HCT116 (cell line): ENCODE data around the gene OLFML1. TPM values are rescaled to one million over a fixed set of nuclear protein-coding genes. Genes with fewer than 3 reads are reported as not detected.

Experiments used
- ATAC-seq: fragments of 200-7000 bp; cut with Tn5 transposase; 2 replicates; pipeline ENCODE4 v1.9.1; 2020; ENCODE audit warnings: mild to moderate bottlenecking, moderate library complexity
- BruUV-seq: library from RNA; stranded (reverse); fragments of 400-500 nt; replicated peaks from 2 replicates; lab custom pipeline; 2021; lab: Mats Ljungman, UMichigan
- CTCF ChIA-PET: fragments of 300-600 bp; sonication (Branson Sonifier 250); formaldehyde crosslinking; loops from one replicate; lab custom pipeline; 2021; ENCODE audit warnings: antibody characterized with exemption; lab: Charles Lee
- POLR2A ChIA-PET: fragments of 300-600, 350-600 bp; sonication (Branson Sonifier 250); formaldehyde crosslinking; loops from one replicate; lab custom pipeline; 2021; ENCODE audit warnings: antibody characterized with exemption; lab: Charles Lee
- RAD21 ChIA-PET, 2 experiments: fragments of 300-600 bp; sonication (Branson Sonifier 250); formaldehyde crosslinking; loops; one replicate each; lab custom pipeline; 2023; ENCODE audit warnings: low total read pairs in 2 of 2; ENCODE audit not compliant: uncharacterized antibody in 2 of 2, unreplicated experiment in 2 of 2, low non-redundant PET in 1 of 2; lab: Charles Lee
- DNase-seq: peaks from one replicate; pipeline ENCODE4 v3.0.0-alpha.2; 2010; ENCODE audit warnings: low read depth, low spot score
- H2AFZ ChIP-seq: fragments of 200-600 bp; shearing (Covaris generic), sonication (generic); 2 replicates; pipeline ENCODE4 v1.6.1; 2017; ENCODE audit warnings: low read depth, mixed run types, mixed read lengths, antibody characterized with exemption, low read length; ENCODE audit not compliant: poor library complexity, severe bottlenecking
- H3K27ac ChIP-seq: 2 replicates; pipeline ENCODE4 v1.5.1; 2012; ENCODE audit warnings: low read depth, low read length
- H3K27me3 ChIP-seq: fragments of 200-600 bp; sonication (generic); 2 replicates; pipeline ENCODE4 v1.6.1; 2016; ENCODE audit warnings: mixed run types, low read length, mixed read lengths; ENCODE audit not compliant: insufficient read depth
- H3K36me3 ChIP-seq, 2 experiments: fragments of 200-500 bp in 1 of 2; fragments of 200-600 bp in 1 of 2; sonication (Bioruptor generic) in 1 of 2; sonication (generic) in 1 of 2; 2 replicates each; pipeline versions ENCODE4 v1.5.1 to v1.6.1; 2014 to 2016; ENCODE audit warnings: low read length in 2 of 2, inconsistent platforms in 1 of 2, mixed read lengths in 1 of 2, mixed run types in 1 of 2; ENCODE audit not compliant: insufficient read depth in 2 of 2, control insufficient read depth in 1 of 2
- H3K4me1 ChIP-seq, 2 experiments: fragments of 200-600 bp in 1 of 2; sonication (generic) in 1 of 2; 2 replicates each; pipeline versions ENCODE4 v1.5.1 to v1.6.1; 2012 to 2017; ENCODE audit warnings: low read length in 2 of 2, inconsistent platforms in 1 of 2, mild to moderate bottlenecking in 1 of 2, mixed read lengths in 1 of 2, mixed run types in 1 of 2, moderate library complexity in 1 of 2; ENCODE audit not compliant: insufficient read depth in 2 of 2, control insufficient read depth in 1 of 2
- H3K4me2 ChIP-seq: fragments of 200-600 bp; sonication (generic); 2 replicates; pipeline ENCODE4 v1.6.1; 2017; ENCODE audit warnings: mixed run types, low read length, mixed read lengths
- H3K4me3 ChIP-seq, 2 experiments: fragments of 200-600 bp in 1 of 2; sonication (generic) in 1 of 2; replicated peaks in 1 of 2; 2 replicates each; pipeline ENCODE4 v1.5.1; 2011 to 2016; ENCODE audit warnings: low read length in 2 of 2, control low read depth in 1 of 2, low read depth in 1 of 2, mild to moderate bottlenecking in 1 of 2, mixed read lengths in 1 of 2, mixed run types in 1 of 2
- H3K79me2 ChIP-seq: fragments of 200-600 bp; sonication (generic); 2 replicates; pipeline ENCODE4 v1.6.1; 2017; ENCODE audit warnings: mild to moderate bottlenecking, mixed run types, low read length, moderate library complexity, mixed read lengths; ENCODE audit not compliant: insufficient read depth
- H3K9ac ChIP-seq: fragments of 200-600 bp; sonication (generic); 2 replicates; pipeline ENCODE4 v1.6.1; 2016; ENCODE audit warnings: low read length, mixed read lengths
- H3K9me2 ChIP-seq: fragments of 200-600 bp; sonication (generic), shearing (Covaris generic); 2 replicates; pipeline ENCODE4 v1.6.1; 2017; ENCODE audit warnings: mixed run types, mild to moderate bottlenecking, moderate library complexity; ENCODE audit not compliant: insufficient read depth
- H3K9me3 ChIP-seq, 2 experiments: fragments of 200-500 bp in 1 of 2; fragments of 200-600 bp in 1 of 2; sonication (Bioruptor generic) in 1 of 2; sonication (generic) in 1 of 2; 2 replicates each; pipeline ENCODE4 v1.6.1; 2014 to 2017; ENCODE audit warnings: low read length in 2 of 2, mixed read lengths in 2 of 2, inconsistent platforms in 1 of 2, low read depth in 1 of 2, mild to moderate bottlenecking in 1 of 2, mixed run types in 1 of 2, moderate library complexity in 1 of 2; ENCODE audit not compliant: control insufficient read depth in 1 of 2, insufficient read depth in 1 of 2
- H4K20me1 ChIP-seq: fragments of 200-600 bp; sonication (generic), shearing (Covaris generic); 2 replicates; pipeline ENCODE4 v1.6.1; 2017; ENCODE audit warnings: mixed run types, mild to moderate bottlenecking, moderate library complexity; ENCODE audit not compliant: insufficient read depth
- CBX3 ChIP-seq: IDR thresholded peaks from 2 replicates; pipeline ENCODE4 v1.6.1; 2012; ENCODE audit warnings: low read depth
- EGR1 ChIP-seq: IDR thresholded peaks from 2 replicates; pipeline ENCODE4 v1.6.1; 2012; ENCODE audit warnings: low read depth
- FOSL1 ChIP-seq: IDR thresholded peaks from 2 replicates; pipeline ENCODE4 v1.6.1; 2012; ENCODE audit warnings: low read depth
- JUND ChIP-seq: IDR thresholded peaks from 2 replicates; pipeline ENCODE4 v1.6.1; 2012
- POLR2A ChIP-seq: IDR thresholded peaks from 2 replicates; pipeline ENCODE4 v1.7.0; 2011; ENCODE audit warnings: borderline replicate concordance; ENCODE audit not compliant: insufficient read depth, insufficient read length; ENCODE audit errors: extremely low read depth
- RAD21 ChIP-seq: IDR thresholded peaks from 2 replicates; pipeline ENCODE4 v1.6.1; 2012; ENCODE audit warnings: low read depth, mild to moderate bottlenecking
- TCF7L2 ChIP-seq: IDR thresholded peaks from 2 replicates; pipeline ENCODE4 v1.7.0; 2011; ENCODE audit warnings: borderline replicate concordance, inconsistent platforms; ENCODE audit not compliant: insufficient read depth, insufficient read length; ENCODE audit errors: extremely low read depth
- YY1 ChIP-seq: IDR thresholded peaks from 2 replicates; pipeline ENCODE4 v1.6.1; 2011; ENCODE audit warnings: low read length, low read depth, moderate library complexity, mild to moderate bottlenecking; ENCODE audit not compliant: insufficient replicate concordance; ENCODE audit errors: extremely low read depth
- ZNF274 ChIP-seq: fragments of 200-500 bp; sonication (Bioruptor generic); IDR thresholded peaks from 2 replicates; pipeline ENCODE4 v1.6.1; 2014; ENCODE audit warnings: mild to moderate bottlenecking, low read depth, low read length, inconsistent platforms
- intact Hi-C: fragments of 100-400 bp; cut with micrococcal nuclease; formaldehyde crosslinking; loops from 2 replicates; pipeline ENCODE4 v1.10.0; 2022
- total RNA-seq: library from RNA; stranded (reverse); gene quantifications from one replicate; pipeline ENCODE4 v1.2.1, GENCODE V29; 2021; ENCODE audit not compliant: unreplicated experiment
- TF ChIP-seq, protein P1 (sequence below): IDR thresholded peaks from 2 replicates; pipeline ENCODE4 v1.6.1; 2012
- TF ChIP-seq, protein P2 (sequence below), 3 experiments: fragments of 200-600 bp in 1 of 3; sonication (generic) in 1 of 3; IDR thresholded peaks in 2 of 3; conservative IDR thresholded peaks in 1 of 3; 2 replicates each; pipeline ENCODE4 v1.5.1; 2012 to 2017; ENCODE audit warnings: low read depth in 2 of 3, low read length in 2 of 3, antibody characterized with exemption in 1 of 3, borderline replicate concordance in 1 of 3, control low read depth in 1 of 3, mild to moderate bottlenecking in 1 of 3, mixed read lengths in 1 of 3, mixed run types in 1 of 3, moderate library complexity in 1 of 3; ENCODE audit not compliant: insufficient read depth in 1 of 3
- TF ChIP-seq, protein P3 (sequence below): IDR thresholded peaks from 2 replicates; pipeline ENCODE4 v1.6.1; 2012; ENCODE audit warnings: low read depth
- TF ChIP-seq, protein P4 (sequence below): IDR thresholded peaks from 2 replicates; pipeline ENCODE4 v1.6.1; 2011; ENCODE audit warnings: mild to moderate bottlenecking, low read length, moderate library complexity; ENCODE audit not compliant: insufficient replicate concordance; ENCODE audit errors: extremely low read depth

Gene OLFML1
- total RNA-seq, 1 experiment from 2014 or later = not detected

DNA sequence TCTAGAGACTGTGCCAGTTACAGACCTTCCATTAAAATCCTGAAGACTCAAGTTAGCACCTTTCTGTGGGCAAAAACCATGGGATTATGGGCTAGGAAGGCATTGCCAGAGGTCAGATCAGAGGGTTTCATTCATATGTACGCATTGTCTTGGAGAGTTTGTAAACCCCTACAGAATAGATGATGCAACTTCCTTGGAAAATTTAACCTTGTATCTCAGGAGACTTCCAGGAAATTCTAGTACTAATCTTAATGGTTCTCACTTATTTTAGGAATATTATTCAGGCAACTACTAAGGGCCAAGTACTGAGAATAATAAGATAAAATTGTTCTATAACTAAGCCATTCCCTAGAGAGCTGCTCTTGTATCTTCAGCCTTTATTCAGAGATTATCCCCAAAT is 6.9 kb downstream of the OLFML1 start:
- TF ChIP-seq POLR2A = no peak
- no peak for TF ChIP-seq CBX3
- TF ChIP-seq JUND = no peak
- TF ChIP-seq RAD21 = no peak
- TF ChIP-seq, protein P1, sequence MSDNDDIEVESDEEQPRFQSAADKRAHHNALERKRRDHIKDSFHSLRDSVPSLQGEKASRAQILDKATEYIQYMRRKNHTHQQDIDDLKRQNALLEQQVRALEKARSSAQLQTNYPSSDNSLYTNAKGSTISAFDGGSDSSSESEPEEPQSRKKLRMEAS = no peak
- TF ChIP-seq, protein P2, sequence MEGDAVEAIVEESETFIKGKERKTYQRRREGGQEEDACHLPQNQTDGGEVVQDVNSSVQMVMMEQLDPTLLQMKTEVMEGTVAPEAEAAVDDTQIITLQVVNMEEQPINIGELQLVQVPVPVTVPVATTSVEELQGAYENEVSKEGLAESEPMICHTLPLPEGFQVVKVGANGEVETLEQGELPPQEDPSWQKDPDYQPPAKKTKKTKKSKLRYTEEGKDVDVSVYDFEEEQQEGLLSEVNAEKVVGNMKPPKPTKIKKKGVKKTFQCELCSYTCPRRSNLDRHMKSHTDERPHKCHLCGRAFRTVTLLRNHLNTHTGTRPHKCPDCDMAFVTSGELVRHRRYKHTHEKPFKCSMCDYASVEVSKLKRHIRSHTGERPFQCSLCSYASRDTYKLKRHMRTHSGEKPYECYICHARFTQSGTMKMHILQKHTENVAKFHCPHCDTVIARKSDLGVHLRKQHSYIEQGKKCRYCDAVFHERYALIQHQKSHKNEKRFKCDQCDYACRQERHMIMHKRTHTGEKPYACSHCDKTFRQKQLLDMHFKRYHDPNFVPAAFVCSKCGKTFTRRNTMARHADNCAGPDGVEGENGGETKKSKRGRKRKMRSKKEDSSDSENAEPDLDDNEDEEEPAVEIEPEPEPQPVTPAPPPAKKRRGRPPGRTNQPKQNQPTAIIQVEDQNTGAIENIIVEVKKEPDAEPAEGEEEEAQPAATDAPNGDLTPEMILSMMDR (IDR thresholded peaks at IDR 0.05 in 2 of 3, conservative IDR thresholded peaks at IDR 0.05 in 1 of 3; ENCODE audit: borderline replicate concordance in 1 of 3, insufficient read depth in 1 of 3, low read depth in 2 of 3, low read length in 2 of 3) = no peak
- ChIA-PET POLR2A (no interaction called here), RAD21 (no interaction called here), CTCF (no interaction called here)
- Histone ChIP-seq H3K9me2 (no peaks in the 10 kb centered on the region), H3K9ac (no peak overlapping the region), H2AFZ (no peak overlapping the region), H4K20me1 (no peaks in the 10 kb centered on the region), H3K4me3 (no peak overlapping the region), H3K27me3 (peaks cover 51% of the 10 kb centered on the region), H3K36me3 (no peaks in the 10 kb centered on the region), H3K79me2 (no peaks in the 10 kb centered on the region), H3K4me1 (no peaks in the 10 kb centered on the region), H3K4me2 (no peak overlapping the region), H3K27ac (no peak overlapping the region), H3K9me3 (no peaks in the 10 kb centered on the region)
- DNase-seq (no peak), ATAC-seq (no peak)
- intact Hi-C loops = no loop called here
- no TSS peak for BruUV-seq

DNA sequence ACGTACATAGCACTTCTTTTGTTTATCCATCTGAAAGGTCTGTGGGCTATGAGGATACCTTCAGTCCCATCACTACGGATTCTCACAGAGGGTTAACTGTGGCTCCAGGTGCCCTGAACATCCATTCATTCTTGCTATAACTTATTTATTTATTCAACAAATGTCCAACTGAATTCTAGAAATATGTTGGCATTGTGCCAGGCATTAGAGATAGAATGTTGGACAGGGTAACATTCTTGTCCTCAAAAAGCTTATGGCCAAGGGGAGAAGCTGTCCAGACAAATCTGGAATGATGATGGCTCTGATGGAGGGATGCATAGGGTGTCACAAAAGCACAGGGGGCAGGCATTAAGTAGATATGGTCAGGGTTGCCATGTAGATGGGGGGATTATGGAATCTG is 8.4 kb downstream of the OLFML1 start:
- Histone ChIP-seq H3K9me3 (no peaks in the 10 kb centered on the region), H3K4me1 (no peaks in the 10 kb centered on the region), H3K79me2 (no peaks in the 10 kb centered on the region), H3K27ac (no peak overlapping the region), H3K4me3 (no peak overlapping the region), H3K9me2 (no peaks in the 10 kb centered on the region), H3K9ac (no peak overlapping the region), H2AFZ (no peak overlapping the region), H3K36me3 (no peaks in the 10 kb centered on the region), H4K20me1 (no peaks in the 10 kb centered on the region), H3K27me3 (peaks cover 57% of the 10 kb centered on the region), H3K4me2 (no peak overlapping the region)
- no peak for DNase-seq
- RAD21 ChIA-PET = no interaction called here
- intact Hi-C loops = no loop called here
- BruUV-seq = no TSS peak
- CTCF ChIA-PET = no interaction called here
- no peak for ATAC-seq
- POLR2A ChIA-PET = no interaction called here
- TF ChIP-seq, protein P3, sequence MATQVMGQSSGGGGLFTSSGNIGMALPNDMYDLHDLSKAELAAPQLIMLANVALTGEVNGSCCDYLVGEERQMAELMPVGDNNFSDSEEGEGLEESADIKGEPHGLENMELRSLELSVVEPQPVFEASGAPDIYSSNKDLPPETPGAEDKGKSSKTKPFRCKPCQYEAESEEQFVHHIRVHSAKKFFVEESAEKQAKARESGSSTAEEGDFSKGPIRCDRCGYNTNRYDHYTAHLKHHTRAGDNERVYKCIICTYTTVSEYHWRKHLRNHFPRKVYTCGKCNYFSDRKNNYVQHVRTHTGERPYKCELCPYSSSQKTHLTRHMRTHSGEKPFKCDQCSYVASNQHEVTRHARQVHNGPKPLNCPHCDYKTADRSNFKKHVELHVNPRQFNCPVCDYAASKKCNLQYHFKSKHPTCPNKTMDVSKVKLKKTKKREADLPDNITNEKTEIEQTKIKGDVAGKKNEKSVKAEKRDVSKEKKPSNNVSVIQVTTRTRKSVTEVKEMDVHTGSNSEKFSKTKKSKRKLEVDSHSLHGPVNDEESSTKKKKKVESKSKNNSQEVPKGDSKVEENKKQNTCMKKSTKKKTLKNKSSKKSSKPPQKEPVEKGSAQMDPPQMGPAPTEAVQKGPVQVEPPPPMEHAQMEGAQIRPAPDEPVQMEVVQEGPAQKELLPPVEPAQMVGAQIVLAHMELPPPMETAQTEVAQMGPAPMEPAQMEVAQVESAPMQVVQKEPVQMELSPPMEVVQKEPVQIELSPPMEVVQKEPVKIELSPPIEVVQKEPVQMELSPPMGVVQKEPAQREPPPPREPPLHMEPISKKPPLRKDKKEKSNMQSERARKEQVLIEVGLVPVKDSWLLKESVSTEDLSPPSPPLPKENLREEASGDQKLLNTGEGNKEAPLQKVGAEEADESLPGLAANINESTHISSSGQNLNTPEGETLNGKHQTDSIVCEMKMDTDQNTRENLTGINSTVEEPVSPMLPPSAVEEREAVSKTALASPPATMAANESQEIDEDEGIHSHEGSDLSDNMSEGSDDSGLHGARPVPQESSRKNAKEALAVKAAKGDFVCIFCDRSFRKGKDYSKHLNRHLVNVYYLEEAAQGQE = no peak
- TF ChIP-seq FOSL1 = no peak
- TF ChIP-seq YY1 = no peak
- TF ChIP-seq EGR1 = no peak
- TF ChIP-seq ZNF274 = no peak
- no peak for TF ChIP-seq RAD21
- TF ChIP-seq TCF7L2 = no peak
- TF ChIP-seq CBX3 = no peak
- TF ChIP-seq, protein P4, sequence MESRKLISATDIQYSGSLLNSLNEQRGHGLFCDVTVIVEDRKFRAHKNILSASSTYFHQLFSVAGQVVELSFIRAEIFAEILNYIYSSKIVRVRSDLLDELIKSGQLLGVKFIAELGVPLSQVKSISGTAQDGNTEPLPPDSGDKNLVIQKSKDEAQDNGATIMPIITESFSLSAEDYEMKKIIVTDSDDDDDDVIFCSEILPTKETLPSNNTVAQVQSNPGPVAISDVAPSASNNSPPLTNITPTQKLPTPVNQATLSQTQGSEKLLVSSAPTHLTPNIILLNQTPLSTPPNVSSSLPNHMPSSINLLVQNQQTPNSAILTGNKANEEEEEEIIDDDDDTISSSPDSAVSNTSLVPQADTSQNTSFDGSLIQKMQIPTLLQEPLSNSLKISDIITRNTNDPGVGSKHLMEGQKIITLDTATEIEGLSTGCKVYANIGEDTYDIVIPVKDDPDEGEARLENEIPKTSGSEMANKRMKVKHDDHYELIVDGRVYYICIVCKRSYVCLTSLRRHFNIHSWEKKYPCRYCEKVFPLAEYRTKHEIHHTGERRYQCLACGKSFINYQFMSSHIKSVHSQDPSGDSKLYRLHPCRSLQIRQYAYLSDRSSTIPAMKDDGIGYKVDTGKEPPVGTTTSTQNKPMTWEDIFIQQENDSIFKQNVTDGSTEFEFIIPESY = no peak
